Fibroblast of lung (primary cell): Measurements from ENCODE around the gene TMEM143. TPM values are rescaled to one million over a fixed set of nuclear protein-coding genes. Genes with fewer than 3 reads are reported as not detected.
A peak's percentile ranks its signal among the peaks of the same experiment; 100 is the strongest.

Experiments
- DNase-seq, 2 donors: peaks; one replicate each; pipeline versions ENCODE4 v3.0.0 to v3.0.0-alpha.2; 2010; ENCODE audit warnings: low read depth in 2 of 2
- H2AFZ ChIP-seq: 2 replicates; pipeline ENCODE4 v1.5.1; 2012; ENCODE audit warnings: low read length, control low read depth, inconsistent platforms
- H3K27ac ChIP-seq: 2 replicates; pipeline ENCODE4 v1.5.1; 2011; ENCODE audit warnings: low read length, control low read depth; ENCODE audit not compliant: insufficient read depth
- H3K27me3 ChIP-seq: 2 replicates; pipeline ENCODE4 v1.5.1; 2011; ENCODE audit warnings: mild to moderate bottlenecking, low read length; ENCODE audit not compliant: control insufficient read depth, insufficient read depth
- H3K36me3 ChIP-seq: 2 replicates; pipeline ENCODE4 v1.5.1; 2011; ENCODE audit warnings: low read length; ENCODE audit not compliant: control insufficient read depth, insufficient read depth
- H3K4me1 ChIP-seq: 2 replicates; pipeline ENCODE4 v1.5.1; 2011; ENCODE audit warnings: low read length; ENCODE audit not compliant: control insufficient read depth, insufficient read depth; ENCODE audit errors: extremely low read depth
- H3K4me2 ChIP-seq: 2 replicates; pipeline ENCODE4 v1.5.1; 2011; ENCODE audit warnings: low read length, control low read depth; ENCODE audit not compliant: insufficient read depth; ENCODE audit errors: extremely low read depth
- H3K4me3 ChIP-seq, 4 experiments: fragments of 200-600 bp in 1 of 4; sonication (generic) in 1 of 4; replicated peaks in 1 of 4; 2 replicates each; pipeline ENCODE4 v1.5.1; 2011 to 2016; ENCODE audit warnings: low read length in 4 of 4, low read depth in 3 of 4, mild to moderate bottlenecking in 3 of 4, control low read depth in 2 of 4, inconsistent platforms in 1 of 4, mixed read lengths in 1 of 4; ENCODE audit not compliant: insufficient read depth in 1 of 4; ENCODE audit errors: control extremely low read depth in 1 of 4
- H3K79me2 ChIP-seq: 2 replicates; pipeline ENCODE4 v1.5.1; 2012; ENCODE audit warnings: mild to moderate bottlenecking, low read length, inconsistent platforms; ENCODE audit not compliant: control insufficient read depth, insufficient read depth
- H3K9ac ChIP-seq: 2 replicates; pipeline ENCODE4 v1.5.1; 2011; ENCODE audit warnings: mild to moderate bottlenecking, low read length, control low read depth; ENCODE audit not compliant: insufficient read depth
- H3K9me3 ChIP-seq: 2 replicates; pipeline ENCODE4 v1.5.1; 2012; ENCODE audit warnings: low read depth, low read length; ENCODE audit not compliant: control insufficient read depth, insufficient read depth
- H4K20me1 ChIP-seq: 2 replicates; pipeline ENCODE4 v1.5.1; 2011; ENCODE audit warnings: low read length; ENCODE audit not compliant: control insufficient read depth, insufficient read depth; ENCODE audit errors: extremely low read depth
- CTCF ChIP-seq, 2 donors: IDR thresholded peaks in 1 of 2; conservative IDR thresholded peaks in 1 of 2; 1 replicate in 1 of 2; 2 replicates in 1 of 2; pipeline ENCODE4 v1.5.1; 2011 to 2012; ENCODE audit warnings: low read length in 2 of 2, control low read depth in 1 of 2, inconsistent platforms in 1 of 2, low read depth in 1 of 2, mild to moderate bottlenecking in 1 of 2
- EZH2 ChIP-seq: IDR thresholded peaks from 2 replicates; pipeline ENCODE4 v1.5.1; 2012; ENCODE audit warnings: low read length, control low read depth, mild to moderate bottlenecking; ENCODE audit errors: missing control alignments
- polyA plus RNA-seq, 2 donors: library from polyadenylated mRNA; depleted of rRNA in 1 of 2; stranded (reverse) in 1 of 2; unstranded in 1 of 2; fragments of >200 nt; gene quantifications; 2 replicates each; pipeline ENCODE4 v1.2.1, GENCODE V29; 2011 to 2012; ENCODE audit warnings: missing spikeins in 1 of 2
- total RNA-seq: library from RNA; depleted of rRNA; stranded (reverse); fragments of >200 nt; gene quantifications from 2 replicates; pipeline ENCODE4 v1.2.1, GENCODE V29; 2014

The TMEM143 gene
- total and polyA plus RNA-seq, 2 donors (not counting 1 experiment from before 2014, with no cell fraction given): 4.0 to 8.3 TPM

- H3K27me3 ChIP-seq: no peaks in the 10 kb centered on the region
- no peak overlapping the region for H3K4me2 ChIP-seq
- H3K4me3 ChIP-seq: no peak overlapping the region
- no peaks in the 10 kb centered on the region for H4K20me1 ChIP-seq
- H2AFZ ChIP-seq: no peak overlapping the region
- H3K36me3 ChIP-seq: no peaks in the 10 kb centered on the region
- no peaks in the 10 kb centered on the region for H3K79me2 ChIP-seq
- no peak overlapping the region for H3K9ac ChIP-seq
- no peaks in the 10 kb centered on the region for H3K9me3 ChIP-seq
- H3K27ac ChIP-seq: no peak overlapping the region
- no peak for TF ChIP-seq CTCF (conservative IDR thresholded peaks at IDR 0.05 in 1 of 2, IDR thresholded peaks at IDR 0.05 in 1 of 2; ENCODE audit: low read depth in 1 of 2, low read length in 2 of 2)
- TF ChIP-seq EZH2: no peak
- H3K4me1 ChIP-seq: peaks cover 3% of the 10 kb centered on the region
- no peak for DNase-seq
Measured at GRCh38 chr19:48359123-48359522, 4.6 kb downstream of the TMEM143 start.

GRCh38 chr19:48355365-48355954 is 8.3 kb downstream of the TMEM143 start:
- Histone ChIP-seq H3K27ac (no peak overlapping the region), H3K4me3 (no peak overlapping the region), H2AFZ (no peak overlapping the region), H3K4me2 (no peak overlapping the region), H4K20me1 (no peaks in the 10 kb centered on the region), H3K79me2 (no peaks in the 10 kb centered on the region), H3K27me3 (no peaks in the 10 kb centered on the region), H3K36me3 (no peaks in the 10 kb centered on the region), H3K4me1 (no peaks in the 10 kb centered on the region), H3K9ac (no peak overlapping the region), H3K9me3 (no peaks in the 10 kb centered on the region)
- TF ChIP-seq EZH2 (no peak), CTCF (conservative IDR thresholded peaks at IDR 0.05 in 1 of 2, IDR thresholded peaks at IDR 0.05 in 1 of 2; ENCODE audit: low read depth in 1 of 2, low read length in 2 of 2) (no peak)
- DNase-seq: no peak

GRCh38 chr19:48354332-48354992 is 9.3 kb downstream of the TMEM143 start:
- Histone ChIP-seq H3K27ac (no peak overlapping the region), H2AFZ (no peak overlapping the region), H3K4me2 (no peak overlapping the region), H3K9me3 (no peaks in the 10 kb centered on the region), H3K4me3 (no peak overlapping the region), H3K4me1 (no peaks in the 10 kb centered on the region), H4K20me1 (no peaks in the 10 kb centered on the region), H3K79me2 (no peaks in the 10 kb centered on the region), H3K9ac (no peak overlapping the region), H3K36me3 (no peaks in the 10 kb centered on the region), H3K27me3 (no peaks in the 10 kb centered on the region)
- DNase-seq: peak; percentile 17 to 59
- TF ChIP-seq CTCF (conservative IDR thresholded peaks at IDR 0.05 in 1 of 2, IDR thresholded peaks at IDR 0.05 in 1 of 2; ENCODE audit: low read depth in 1 of 2, low read length in 2 of 2) (no peak), EZH2 (no peak)
